ENCODE results near the gene MEGF6. TPM values are rescaled to one million over a fixed set of nuclear protein-coding genes. Genes with fewer than 3 reads are reported as not detected.
A peak's percentile ranks its signal among the peaks of the same experiment; 100 is the strongest.

The MEGF6 gene
- total and polyA plus RNA-seq, 9 of the 15 experiments (the other 6 are each of a cell fraction or from before 2014, with no cell fraction given), result 0.03 to 1.7 (median 0.24) TPM; not detected in 3

DNA sequence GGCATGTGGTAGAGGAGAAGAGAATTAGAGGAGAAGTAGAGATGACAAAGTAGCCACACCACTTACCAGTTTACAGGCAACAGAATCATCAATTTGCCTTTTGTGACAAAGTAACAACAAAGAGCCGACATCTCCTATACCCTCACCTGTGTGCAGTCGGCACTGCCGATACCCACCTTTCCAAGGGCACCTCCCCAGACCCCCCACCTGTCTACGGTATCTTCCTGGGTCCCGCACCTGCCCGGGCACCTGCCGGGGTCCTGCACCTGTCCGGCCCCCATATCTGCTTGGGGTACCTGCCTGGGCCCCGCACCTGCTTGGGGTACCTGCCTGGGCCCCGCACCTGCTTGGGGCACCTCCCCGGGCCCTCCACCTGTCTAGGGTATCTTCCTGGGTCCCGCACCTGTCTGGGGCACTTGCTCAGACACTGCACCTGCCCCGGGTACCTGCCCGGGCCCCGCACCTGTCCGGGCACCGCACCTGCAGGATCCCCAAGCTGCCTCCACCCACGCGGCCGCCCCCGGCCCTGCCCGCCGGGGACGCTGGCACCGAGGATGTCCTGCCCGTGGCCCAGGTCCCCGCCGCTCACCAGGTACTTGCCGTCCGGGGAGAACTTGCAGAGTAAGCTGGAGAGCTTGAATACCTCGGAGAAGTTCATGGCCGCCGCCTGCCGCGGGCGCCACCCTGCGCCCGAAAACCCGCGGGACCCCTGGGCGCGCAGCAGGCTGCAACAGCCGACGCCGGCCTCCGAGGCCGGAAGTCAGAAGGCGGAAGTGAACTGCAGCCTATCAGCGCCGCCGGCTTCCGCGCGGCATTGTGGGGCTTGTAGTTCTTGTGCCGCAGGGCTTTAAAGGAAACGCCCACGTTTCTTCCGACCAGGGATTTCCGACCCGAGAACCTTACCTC is 38.3 kb upstream of the MEGF6 start, which contains the start of gene WRAP73 (continued):
- TF ChIP-seq ZBTB40 (IDR thresholded peaks at IDR 0.05) (peak; percentile 96), ZBTB40 (CRISPR knock-in tag; IDR thresholded peaks at IDR 0.05) (no peak), CBX5 (IDR thresholded peaks at IDR 0.05; ENCODE audit: borderline replicate concordance, low read depth) (no peak), BRD4 (IDR thresholded peaks at IDR 0.05) (no peak), PHF8 (IDR thresholded peaks at IDR 0.05; ENCODE audit: borderline replicate concordance, low read length) (peak; percentile 96; the same call in 1 of the 2 replicates), GATA2 (CRISPR knock-in tag; IDR thresholded peaks at IDR 0.05) (no peak), RFX7 (CRISPR knock-in tag; IDR thresholded peaks at IDR 0.05) (no peak), JUN (IDR thresholded peaks at IDR 0.05; ENCODE audit: borderline replicate concordance, low read depth, low read length) (no peak; the same call in 1 of the 2 replicates), JUN (CRISPR knock-in tag; IDR thresholded peaks at IDR 0.05; ENCODE audit: borderline replicate concordance) (no peak), ZNF3 (CRISPR knock-in tag; IDR thresholded peaks at IDR 0.05) (no peak), NFIX (CRISPR knock-in tag; IDR thresholded peaks at IDR 0.05; ENCODE audit: low read depth) (no peak), MED1 (CRISPR knock-in tag; IDR thresholded peaks at IDR 0.05; ENCODE audit: borderline replicate concordance) (no peak), RAD51 (IDR thresholded peaks at IDR 0.05; ENCODE audit: borderline replicate concordance, low read depth) (no peak), XRCC3 (IDR thresholded peaks at IDR 0.05) (no peak)
- TF ChIP-seq, protein P1, sequence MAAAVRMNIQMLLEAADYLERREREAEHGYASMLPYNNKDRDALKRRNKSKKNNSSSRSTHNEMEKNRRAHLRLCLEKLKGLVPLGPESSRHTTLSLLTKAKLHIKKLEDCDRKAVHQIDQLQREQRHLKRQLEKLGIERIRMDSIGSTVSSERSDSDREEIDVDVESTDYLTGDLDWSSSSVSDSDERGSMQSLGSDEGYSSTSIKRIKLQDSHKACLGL (CRISPR knock-in tag; IDR thresholded peaks at IDR 0.05; ENCODE audit: borderline replicate concordance, poor library complexity, severe bottlenecking), result no peak
- TF ChIP-seq, protein P2, sequence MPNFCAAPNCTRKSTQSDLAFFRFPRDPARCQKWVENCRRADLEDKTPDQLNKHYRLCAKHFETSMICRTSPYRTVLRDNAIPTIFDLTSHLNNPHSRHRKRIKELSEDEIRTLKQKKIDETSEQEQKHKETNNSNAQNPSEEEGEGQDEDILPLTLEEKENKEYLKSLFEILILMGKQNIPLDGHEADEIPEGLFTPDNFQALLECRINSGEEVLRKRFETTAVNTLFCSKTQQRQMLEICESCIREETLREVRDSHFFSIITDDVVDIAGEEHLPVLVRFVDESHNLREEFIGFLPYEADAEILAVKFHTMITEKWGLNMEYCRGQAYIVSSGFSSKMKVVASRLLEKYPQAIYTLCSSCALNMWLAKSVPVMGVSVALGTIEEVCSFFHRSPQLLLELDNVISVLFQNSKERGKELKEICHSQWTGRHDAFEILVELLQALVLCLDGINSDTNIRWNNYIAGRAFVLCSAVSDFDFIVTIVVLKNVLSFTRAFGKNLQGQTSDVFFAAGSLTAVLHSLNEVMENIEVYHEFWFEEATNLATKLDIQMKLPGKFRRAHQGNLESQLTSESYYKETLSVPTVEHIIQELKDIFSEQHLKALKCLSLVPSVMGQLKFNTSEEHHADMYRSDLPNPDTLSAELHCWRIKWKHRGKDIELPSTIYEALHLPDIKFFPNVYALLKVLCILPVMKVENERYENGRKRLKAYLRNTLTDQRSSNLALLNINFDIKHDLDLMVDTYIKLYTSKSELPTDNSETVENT (CRISPR knock-in tag; IDR thresholded peaks at IDR 0.05), result peak; percentile 59; the same call in 1 of the 2 replicates

All from K562 (cell line).